HFF-Myc (cell line): ENCODE data around the gene SETSIP.
A peak's percentile ranks its signal among the peaks of the same experiment; 100 is the strongest.
"Not testable (repeated sequence)": the region's sequence is repeated elsewhere in the genome, so short reads cannot be mapped to it uniquely, and the experiment has no call there.

ENCODE experiments used
- DNase-seq: peaks from one replicate; pipeline ENCODE4 v3.0.0-alpha.2; 2011; ENCODE audit warnings: low read depth; ENCODE audit errors: extremely low read depth
- H3K4me3 ChIP-seq: replicated peaks from 2 replicates; pipeline ENCODE4 v1.5.1; 2011; ENCODE audit warnings: low read depth, mild to moderate bottlenecking, control low read depth, low read length
- TF ChIP-seq, protein P1 (sequence below): IDR thresholded peaks from 2 replicates; pipeline ENCODE4 v1.5.1; 2012; ENCODE audit warnings: mild to moderate bottlenecking, low read depth, low read length, control low read depth; ENCODE audit errors: missing control alignments

Gene SETSIP

DNA sequence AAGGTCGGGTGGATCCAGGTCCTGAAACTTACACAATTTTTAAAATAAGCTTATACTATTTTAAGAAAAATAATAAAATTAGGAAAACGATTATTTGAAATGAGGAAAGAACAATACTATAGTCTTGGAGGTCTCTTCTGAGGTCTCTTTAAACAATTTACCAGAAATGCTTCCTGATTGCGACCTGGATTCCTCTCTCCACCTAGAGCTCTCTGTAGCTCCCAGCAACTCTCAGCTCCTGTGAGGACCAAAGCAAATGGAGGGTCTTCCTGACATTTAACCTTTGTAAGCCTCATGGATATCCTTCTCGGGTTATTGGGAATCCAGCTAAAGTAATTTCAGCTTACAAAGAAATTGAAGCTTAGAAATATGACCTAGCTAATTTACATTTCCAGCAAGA is 5.8 kb upstream of the SETSIP start:
- peak overlapping the region; percentile 79 for H3K4me3 ChIP-seq
- TF ChIP-seq, protein P1, sequence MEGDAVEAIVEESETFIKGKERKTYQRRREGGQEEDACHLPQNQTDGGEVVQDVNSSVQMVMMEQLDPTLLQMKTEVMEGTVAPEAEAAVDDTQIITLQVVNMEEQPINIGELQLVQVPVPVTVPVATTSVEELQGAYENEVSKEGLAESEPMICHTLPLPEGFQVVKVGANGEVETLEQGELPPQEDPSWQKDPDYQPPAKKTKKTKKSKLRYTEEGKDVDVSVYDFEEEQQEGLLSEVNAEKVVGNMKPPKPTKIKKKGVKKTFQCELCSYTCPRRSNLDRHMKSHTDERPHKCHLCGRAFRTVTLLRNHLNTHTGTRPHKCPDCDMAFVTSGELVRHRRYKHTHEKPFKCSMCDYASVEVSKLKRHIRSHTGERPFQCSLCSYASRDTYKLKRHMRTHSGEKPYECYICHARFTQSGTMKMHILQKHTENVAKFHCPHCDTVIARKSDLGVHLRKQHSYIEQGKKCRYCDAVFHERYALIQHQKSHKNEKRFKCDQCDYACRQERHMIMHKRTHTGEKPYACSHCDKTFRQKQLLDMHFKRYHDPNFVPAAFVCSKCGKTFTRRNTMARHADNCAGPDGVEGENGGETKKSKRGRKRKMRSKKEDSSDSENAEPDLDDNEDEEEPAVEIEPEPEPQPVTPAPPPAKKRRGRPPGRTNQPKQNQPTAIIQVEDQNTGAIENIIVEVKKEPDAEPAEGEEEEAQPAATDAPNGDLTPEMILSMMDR, result no peak
- no peak for DNase-seq

- TF ChIP-seq, protein P1, result no peak
- peak; percentile 29 for DNase-seq
- H3K4me3 ChIP-seq, result peak within 1 kb of the TSS; percentile 79
Observed at GRCh38 chr1:92080128-92080985, 5.1 kb upstream of the SETSIP start, which contains the start of gene BTBD8. Gene BTBD8, plus strand, starts transcription at chr1:92080345. Its CDS starts 227 bp downstream, at chr1:92080572.

DNA sequence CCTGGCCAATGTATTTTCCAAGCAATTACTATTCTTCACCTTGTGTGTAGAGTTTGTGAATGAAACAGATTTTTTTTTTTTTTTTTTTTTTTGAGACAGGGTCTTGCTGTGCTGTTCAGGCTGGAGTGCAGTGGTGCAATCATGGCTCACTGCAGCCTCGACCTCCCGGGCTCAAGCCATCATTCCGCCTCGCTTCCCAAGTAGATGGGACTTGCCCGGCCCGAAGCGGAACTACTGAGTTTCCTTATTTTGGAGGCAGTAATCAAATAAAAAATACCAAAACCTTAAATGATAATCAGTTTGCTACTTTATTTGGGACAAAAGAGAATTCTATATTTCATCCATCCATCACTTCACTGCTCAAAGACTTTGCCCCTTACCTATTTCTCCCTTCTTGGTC is 4.2 kb upstream of the SETSIP start:
- peak overlapping the region; percentile 79; the same call in 1 of the 2 replicates for H3K4me3 ChIP-seq
- TF ChIP-seq, protein P1, result no peak
- DNase-seq, result no peak

DNA sequence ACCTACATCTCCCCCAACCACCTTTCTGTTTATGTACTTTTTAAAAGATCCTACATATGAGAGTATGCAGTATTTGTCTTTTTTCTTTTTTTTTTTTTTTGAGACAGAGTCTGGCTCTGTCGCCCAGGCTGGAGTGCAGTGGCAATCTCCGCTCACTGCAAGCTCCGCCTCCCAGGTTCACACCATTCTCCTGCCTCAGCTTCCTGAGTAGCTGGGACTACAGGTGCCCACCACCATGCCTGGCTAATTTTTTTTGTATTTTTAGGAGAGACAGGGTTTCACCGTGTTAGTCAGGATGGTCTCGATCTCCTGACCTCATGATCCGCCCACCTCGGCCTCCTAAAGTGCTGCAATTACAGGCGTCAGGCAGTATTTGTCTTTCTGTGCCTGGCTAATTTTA is 2.9 kb upstream of the SETSIP start:
- not testable (repeated sequence) for DNase-seq, H3K4me3 ChIP-seq

- no peak for DNase-seq
- no peak overlapping the region for H3K4me3 ChIP-seq
- TF ChIP-seq, protein P1, result no peak
Observed at GRCh38 chr1:92076363-92076762, 1.2 kb upstream of the SETSIP start.

DNA sequence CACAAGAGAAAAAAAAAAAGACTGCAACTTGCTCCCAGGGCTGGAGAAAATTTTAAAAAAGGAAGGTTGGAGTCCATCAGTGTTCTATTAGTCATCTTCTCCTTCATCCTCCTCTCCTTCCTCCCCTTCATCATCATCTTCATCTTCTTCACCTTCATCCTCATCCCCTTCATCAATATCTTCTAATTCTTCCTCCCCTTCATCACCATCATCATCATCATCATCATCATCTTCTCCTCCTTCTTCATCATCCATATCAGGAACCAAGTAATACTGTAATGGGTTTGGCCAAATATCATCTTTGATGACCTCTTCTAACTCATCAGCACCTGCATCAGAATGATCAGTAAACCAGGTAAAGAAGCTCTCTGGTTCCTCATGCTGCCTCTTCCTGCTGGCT is 765 bp downstream of the SETSIP start:
- not testable (repeated sequence) for DNase-seq, H3K4me3 ChIP-seq

GRCh38 chr1:92070892-92071291 is 4.3 kb downstream of the SETSIP start:
- DNase-seq, result no peak
- TF ChIP-seq, protein P1, result no peak
- H3K4me3 ChIP-seq, result no peak overlapping the region

DNA sequence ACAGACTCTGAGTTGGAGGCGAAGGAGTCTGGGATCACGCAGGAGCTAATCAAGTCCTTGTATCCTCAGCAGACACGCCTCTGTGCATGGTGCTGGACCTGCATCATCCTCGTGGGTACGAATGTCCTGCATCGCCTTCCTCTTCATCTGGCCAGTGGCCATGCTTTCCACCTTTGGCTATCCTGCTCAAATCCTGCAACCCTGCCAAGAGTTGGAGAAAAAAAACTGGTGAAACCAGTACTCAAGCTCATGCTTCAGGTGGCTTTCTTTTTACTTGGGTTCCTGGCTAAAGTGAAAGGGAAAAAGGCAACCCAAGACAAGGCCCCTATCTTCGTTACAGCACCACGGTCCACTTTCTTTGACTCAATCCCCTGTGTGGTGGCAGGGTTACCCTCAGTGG is 8.9 kb downstream of the SETSIP start:
- no peak for DNase-seq
- no peak overlapping the region for H3K4me3 ChIP-seq
- TF ChIP-seq, protein P1, result no peak
